ENCODE measurements around the gene NCOA5.

Gene NCOA5

DNA sequence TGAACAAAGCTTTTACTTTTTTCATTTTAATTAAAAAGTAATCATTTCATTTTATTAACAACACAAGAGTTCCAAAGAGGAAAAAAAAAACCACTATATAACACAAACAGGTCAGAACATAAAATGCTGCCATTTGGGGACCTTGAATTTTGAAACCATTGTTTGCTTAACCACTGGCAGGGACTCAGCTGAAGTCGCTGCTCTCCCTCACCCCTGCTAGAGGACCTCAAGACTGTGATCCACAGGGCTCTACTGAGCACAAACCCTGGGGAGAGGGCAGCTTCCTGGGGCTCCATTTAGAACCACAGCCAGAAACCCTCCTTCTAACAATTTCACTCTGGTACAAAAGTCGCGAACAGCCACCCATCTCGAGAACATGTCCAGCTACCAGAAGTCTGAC, 28.8 kb downstream of the NCOA5 start:
- Histone ChIP-seq H3K27ac (ENCODE audit: low read depth, low read length, severe bottlenecking) (no peak overlapping the region), H3K36me3 (ENCODE audit: control insufficient read depth, insufficient read depth, low read length) (peaks cover 66% of the 10 kb centered on the region), H3K4me3 (ENCODE audit: extremely low read depth, insufficient read depth, low read length, poor library complexity, severe bottlenecking) (no peak overlapping the region), H3K4me1 (ENCODE audit: control insufficient read depth, insufficient read depth, low read length, poor library complexity, severe bottlenecking) (peaks cover 21% of the 10 kb centered on the region), H3K9me3 (ENCODE audit: control insufficient read depth, low read length) (no peaks in the 10 kb centered on the region)
- 95 to 100% methylated on average over 2 to 4 of the region's 4 CpGs for WGBS, 2 experiments (ENCODE audit: insufficient coverage in 2 of 2)

- no peak overlapping the region for H3K4me3 ChIP-seq (ENCODE audit: extremely low read depth, insufficient read depth, low read length, poor library complexity, severe bottlenecking)
- H3K9me3 ChIP-seq (ENCODE audit: control insufficient read depth, low read length), result no peaks in the 10 kb centered on the region
- H3K36me3 ChIP-seq (ENCODE audit: control insufficient read depth, insufficient read depth, low read length), result peaks cover 60% of the 10 kb centered on the region
- no peak overlapping the region for H3K27ac ChIP-seq (ENCODE audit: low read depth, low read length, severe bottlenecking)
- WGBS, 2 experiments (ENCODE audit: insufficient coverage in 2 of 2), result 83 to 100% methylated on average over 1 of the region's 2 CpGs
- H3K4me1 ChIP-seq (ENCODE audit: control insufficient read depth, insufficient read depth, low read length, poor library complexity, severe bottlenecking), result peaks cover 21% of the 10 kb centered on the region
Observed at GRCh38 chr20:46060301-46060881, 29.4 kb downstream of the NCOA5 start.

GRCh38 chr20:46058599-46059281, 31.0 kb downstream of the NCOA5 start:
- 15 to 17% methylated on average over 30 to 33 of the region's 35 CpGs for WGBS, 2 experiments (ENCODE audit: insufficient coverage in 2 of 2)
- no peaks in the 10 kb centered on the region for H3K9me3 ChIP-seq (ENCODE audit: control insufficient read depth, low read length)
- peaks cover 44% of the 10 kb centered on the region for H3K36me3 ChIP-seq (ENCODE audit: control insufficient read depth, insufficient read depth, low read length)
- no peak overlapping the region for H3K27ac ChIP-seq (ENCODE audit: low read depth, low read length, severe bottlenecking)
- H3K4me3 ChIP-seq (ENCODE audit: extremely low read depth, insufficient read depth, low read length, poor library complexity, severe bottlenecking), result no peak overlapping the region
- peaks cover 21% of the 10 kb centered on the region for H3K4me1 ChIP-seq (ENCODE audit: control insufficient read depth, insufficient read depth, low read length, poor library complexity, severe bottlenecking)

- 3 to 5% methylated on average over 45 to 61 of the region's 66 CpGs for WGBS, 2 experiments (ENCODE audit: insufficient coverage in 2 of 2)
- H3K4me3 ChIP-seq (ENCODE audit: extremely low read depth, insufficient read depth, low read length, poor library complexity, severe bottlenecking), result no peak overlapping the region
- H3K9me3 ChIP-seq (ENCODE audit: control insufficient read depth, low read length), result no peaks in the 10 kb centered on the region
- H3K27ac ChIP-seq (ENCODE audit: low read depth, low read length, severe bottlenecking), result no peak overlapping the region
- peaks cover 21% of the 10 kb centered on the region for H3K4me1 ChIP-seq (ENCODE audit: control insufficient read depth, insufficient read depth, low read length, poor library complexity, severe bottlenecking)
- H3K36me3 ChIP-seq (ENCODE audit: control insufficient read depth, insufficient read depth, low read length), result peaks cover 36% of the 10 kb centered on the region
Observed at GRCh38 chr20:46057856-46058598, 31.7 kb downstream of the NCOA5 start.

GRCh38 chr20:46056970-46057855, 32.5 kb downstream of the NCOA5 start:
- H3K27ac ChIP-seq (ENCODE audit: low read depth, low read length, severe bottlenecking), result no peak overlapping the region
- no peaks in the 10 kb centered on the region for H3K9me3 ChIP-seq (ENCODE audit: control insufficient read depth, low read length)
- peaks cover 21% of the 10 kb centered on the region for H3K4me1 ChIP-seq (ENCODE audit: control insufficient read depth, insufficient read depth, low read length, poor library complexity, severe bottlenecking)
- WGBS, 2 experiments (ENCODE audit: insufficient coverage in 2 of 2), result 17 to 25% methylated on average over 50 to 59 of the region's 65 CpGs
- no peak overlapping the region for H3K4me3 ChIP-seq (ENCODE audit: extremely low read depth, insufficient read depth, low read length, poor library complexity, severe bottlenecking)
- H3K36me3 ChIP-seq (ENCODE audit: control insufficient read depth, insufficient read depth, low read length), result peaks cover 28% of the 10 kb centered on the region

- H3K4me3 ChIP-seq (ENCODE audit: extremely low read depth, insufficient read depth, low read length, poor library complexity, severe bottlenecking), result no peak overlapping the region
- H3K36me3 ChIP-seq (ENCODE audit: control insufficient read depth, insufficient read depth, low read length), result peaks cover 18% of the 10 kb centered on the region
- no peaks in the 10 kb centered on the region for H3K9me3 ChIP-seq (ENCODE audit: control insufficient read depth, low read length)
- WGBS, 2 experiments (ENCODE audit: insufficient coverage in 2 of 2), result 77 to 83% methylated on average over 13 to 15 of the region's 15 CpGs
- H3K27ac ChIP-seq (ENCODE audit: low read depth, low read length, severe bottlenecking), result no peak overlapping the region
- H3K4me1 ChIP-seq (ENCODE audit: control insufficient read depth, insufficient read depth, low read length, poor library complexity, severe bottlenecking), result peaks cover 15% of the 10 kb centered on the region
Observed at GRCh38 chr20:46056027-46056833, 33.5 kb downstream of the NCOA5 start.

- Histone ChIP-seq H3K9me3 (ENCODE audit: control insufficient read depth, low read length) (no peaks in the 10 kb centered on the region), H3K27ac (ENCODE audit: low read depth, low read length, severe bottlenecking) (no peak overlapping the region), H3K4me3 (ENCODE audit: extremely low read depth, insufficient read depth, low read length, poor library complexity, severe bottlenecking) (no peak overlapping the region), H3K36me3 (ENCODE audit: control insufficient read depth, insufficient read depth, low read length) (peaks cover 11% of the 10 kb centered on the region), H3K4me1 (ENCODE audit: control insufficient read depth, insufficient read depth, low read length, poor library complexity, severe bottlenecking) (peaks cover 8% of the 10 kb centered on the region)
- whole genome bisulfite sequencing, 2 experiments (ENCODE audit: insufficient coverage in 2 of 2), result 53 to 56% methylated on average over 1 of the region's 1 CpG
Observed at GRCh38 chr20:46055269-46055668, 34.5 kb downstream of the NCOA5 start.

- WGBS, 2 experiments (ENCODE audit: insufficient coverage in 2 of 2), result 55 to 61% methylated on average over 5 of the region's 6 CpGs
- Histone ChIP-seq H3K36me3 (ENCODE audit: control insufficient read depth, insufficient read depth, low read length) (peaks cover 5% of the 10 kb centered on the region), H3K27ac (ENCODE audit: low read depth, low read length, severe bottlenecking) (no peak overlapping the region), H3K9me3 (ENCODE audit: control insufficient read depth, low read length) (no peaks in the 10 kb centered on the region), H3K4me1 (ENCODE audit: control insufficient read depth, insufficient read depth, low read length, poor library complexity, severe bottlenecking) (peaks cover 8% of the 10 kb centered on the region), H3K4me3 (ENCODE audit: extremely low read depth, insufficient read depth, low read length, poor library complexity, severe bottlenecking) (no peak overlapping the region)
Observed at GRCh38 chr20:46054606-46055005, 35.2 kb downstream of the NCOA5 start.

DNA sequence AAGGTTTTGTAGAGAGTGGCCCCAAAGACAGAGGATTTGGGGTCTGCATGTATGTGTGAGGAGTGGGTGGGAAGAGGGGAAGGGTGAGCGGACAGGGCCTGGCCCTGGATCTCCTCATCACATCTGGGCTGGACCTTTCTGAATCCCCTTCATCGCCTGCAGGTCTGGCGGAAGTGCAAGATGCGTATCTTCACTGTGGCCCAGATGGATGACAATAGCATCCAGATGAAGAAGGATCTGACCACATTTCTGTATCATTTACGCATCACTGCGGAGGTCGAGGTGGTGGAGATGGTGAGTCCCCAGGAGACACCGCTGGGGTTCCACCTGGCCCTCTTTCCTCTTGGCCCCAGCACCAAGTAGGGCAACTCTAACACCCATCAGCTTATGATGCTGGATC, 36.3 kb downstream of the NCOA5 start:
- H3K27ac ChIP-seq (ENCODE audit: low read depth, low read length, severe bottlenecking), result no peak overlapping the region
- H3K9me3 ChIP-seq (ENCODE audit: control insufficient read depth, low read length), result no peaks in the 10 kb centered on the region
- WGBS, 2 experiments (ENCODE audit: insufficient coverage in 2 of 2), result 86 to 89% methylated on average over 7 to 8 of the region's 8 CpGs
- H3K36me3 ChIP-seq (ENCODE audit: control insufficient read depth, insufficient read depth, low read length), result no peaks in the 10 kb centered on the region
- H3K4me1 ChIP-seq (ENCODE audit: control insufficient read depth, insufficient read depth, low read length, poor library complexity, severe bottlenecking), result peaks cover under 1% of the 10 kb centered on the region
- no peak overlapping the region for H3K4me3 ChIP-seq (ENCODE audit: extremely low read depth, insufficient read depth, low read length, poor library complexity, severe bottlenecking)

All from mesodermal cell (in vitro differentiated cells).